ENCODE data around the gene LIMS1.

Gene LIMS1

GRCh38 chr2:108616318-108616717, 82.0 kb downstream of the LIMS1 start:
- no peak for DNase-seq

DNA sequence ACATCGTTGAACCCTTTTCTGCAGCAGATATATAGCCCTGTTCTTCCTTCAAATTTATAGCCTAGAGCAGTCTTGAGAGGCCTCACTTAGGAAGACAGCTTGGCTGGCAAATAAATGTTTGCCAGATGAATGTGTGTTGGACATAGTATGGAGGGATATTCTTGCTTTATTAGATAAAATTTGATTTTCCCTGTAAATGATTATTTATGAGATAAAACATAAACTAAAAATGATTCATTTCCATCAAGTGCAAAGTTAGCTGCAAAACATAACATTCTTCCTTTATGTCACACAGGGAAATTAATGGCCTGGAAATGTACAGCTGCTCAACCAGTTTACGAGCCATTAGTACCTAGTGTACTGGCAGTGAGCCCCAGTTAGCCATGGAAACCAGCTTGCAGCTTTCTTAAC, 82.5 kb downstream of the LIMS1 start:
- peak; percentile 49 for DNase-seq

DNA sequence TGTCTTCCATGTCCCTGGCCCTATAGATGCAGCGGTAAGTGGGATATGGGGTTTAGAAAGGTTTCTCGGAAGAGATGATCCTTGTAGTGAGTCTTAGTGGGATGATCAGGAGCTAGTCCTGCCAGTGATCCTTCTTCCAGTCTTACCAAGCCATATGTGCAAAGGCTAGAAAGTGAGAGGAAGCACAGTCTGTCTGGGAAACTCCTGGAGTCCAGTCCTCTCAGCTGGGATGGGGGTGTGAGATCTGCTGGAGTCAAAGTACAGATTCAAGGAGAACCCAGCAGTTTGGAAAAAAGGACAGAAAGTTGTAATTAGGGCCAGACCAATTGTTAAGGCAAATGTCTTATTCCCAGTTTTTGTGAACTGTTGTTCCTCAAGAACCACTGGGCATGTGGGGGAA, 83.3 kb downstream of the LIMS1 start:
- DNase-seq, result no peak

DNA sequence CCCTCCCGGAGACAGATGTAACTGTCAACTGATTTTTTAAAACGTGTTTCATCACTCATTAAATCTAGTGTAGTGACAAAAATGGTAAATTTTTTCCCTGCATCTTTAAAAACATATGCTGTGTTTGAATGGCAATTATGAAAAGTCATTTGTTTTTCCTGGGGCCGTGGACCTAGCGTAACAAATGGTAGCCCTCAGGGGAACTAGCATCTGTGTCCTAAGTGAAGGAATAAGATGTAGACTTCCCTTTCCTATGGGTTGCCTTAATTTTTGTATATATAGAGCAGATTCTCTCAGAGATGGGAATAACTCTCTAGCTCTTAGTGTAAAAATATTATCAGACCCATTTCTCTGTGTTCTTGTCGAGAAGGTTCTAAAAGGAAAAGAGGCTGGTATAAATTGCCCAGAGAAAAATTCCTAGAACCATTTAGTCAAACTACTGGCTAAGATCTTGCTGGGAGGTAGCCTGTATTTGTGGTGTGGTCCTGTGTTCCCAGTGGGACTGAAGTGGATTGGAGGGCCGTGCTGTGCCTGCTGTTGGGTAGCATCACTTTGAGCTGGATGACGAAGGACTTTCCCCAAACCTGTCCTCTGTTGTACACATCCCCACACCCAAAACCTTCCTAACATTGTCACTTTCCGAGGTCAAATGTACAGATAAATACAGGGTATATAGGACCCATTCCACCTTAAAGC, 85.8 kb downstream of the LIMS1 start:
- DNase-seq, result no peak

GRCh38 chr2:108620656-108621055, 86.4 kb downstream of the LIMS1 start:
- no peak for DNase-seq

- DNase-seq, result peak; percentile 65
Measured at GRCh38 chr2:108621087-108621559, 86.9 kb downstream of the LIMS1 start.

DNA sequence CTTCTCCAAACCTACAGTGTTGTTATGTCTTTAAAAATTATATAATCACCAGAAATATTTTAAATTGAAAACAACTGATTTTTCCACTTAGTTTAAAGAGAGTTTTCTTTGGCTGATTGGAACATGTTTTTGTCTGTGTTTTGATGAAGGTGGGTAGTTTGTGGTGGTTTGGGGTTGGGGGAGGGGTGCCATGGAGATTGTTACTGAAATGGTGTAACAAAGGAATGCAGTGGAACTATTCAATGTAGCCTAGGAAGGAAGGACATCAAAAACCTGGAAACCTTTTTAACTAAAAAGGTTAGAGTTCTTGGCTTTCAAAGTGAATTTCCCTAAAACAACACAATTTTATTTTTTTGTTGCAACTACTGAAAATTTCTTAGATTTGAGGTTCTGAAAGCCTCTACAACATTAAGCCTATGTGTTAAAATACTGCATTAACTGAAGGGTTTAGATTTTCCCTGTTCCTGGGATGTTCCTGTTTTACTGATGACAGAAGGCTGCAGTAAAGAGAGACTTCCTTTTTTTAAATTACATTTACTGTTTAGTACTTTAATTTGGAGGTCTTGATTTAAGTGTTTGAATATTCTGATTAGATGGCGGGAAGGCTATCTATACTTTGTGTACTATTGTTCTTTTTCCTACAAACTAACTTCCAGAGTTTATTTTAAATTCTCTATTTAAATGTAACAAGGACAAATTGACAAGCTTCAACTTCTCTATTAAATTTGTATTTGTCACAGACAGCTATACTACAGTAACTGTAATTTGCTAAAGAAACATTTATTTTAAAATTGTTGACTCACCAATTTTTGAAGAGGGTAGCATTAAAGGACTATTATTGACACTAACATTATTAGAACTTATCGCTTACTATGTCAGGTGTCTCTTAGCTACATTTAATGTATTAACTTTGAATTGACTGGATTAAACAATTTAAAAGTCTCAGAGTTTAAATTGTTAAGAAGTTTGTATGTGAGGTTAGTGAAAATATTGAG, 87.7 kb downstream of the LIMS1 start:
- DNase-seq, result no peak

- DNase-seq, result no peak
Measured at GRCh38 chr2:108623616-108624015, 89.3 kb downstream of the LIMS1 start.

- DNase-seq, result no peak
Measured at GRCh38 chr2:108625186-108625827, 91.0 kb downstream of the LIMS1 start.

DNA sequence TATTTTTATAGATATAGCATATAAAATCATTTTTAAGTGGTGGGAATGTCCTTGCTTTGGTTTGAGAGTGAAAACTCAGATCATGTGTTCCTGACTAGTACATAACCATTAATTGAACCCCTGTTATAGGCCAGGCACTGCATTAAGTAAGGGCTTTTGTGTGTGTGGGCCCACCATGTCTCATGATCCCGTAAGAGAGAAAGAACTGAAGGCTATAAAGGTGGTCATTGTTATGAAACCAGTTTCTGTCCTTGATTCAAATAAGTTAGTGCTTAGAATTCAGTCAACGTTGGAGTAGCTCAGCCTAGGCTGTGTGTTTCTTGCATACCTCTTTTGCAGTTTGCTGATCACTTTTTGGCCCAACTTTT, 91.5 kb downstream of the LIMS1 start:
- no peak for DNase-seq

DNA sequence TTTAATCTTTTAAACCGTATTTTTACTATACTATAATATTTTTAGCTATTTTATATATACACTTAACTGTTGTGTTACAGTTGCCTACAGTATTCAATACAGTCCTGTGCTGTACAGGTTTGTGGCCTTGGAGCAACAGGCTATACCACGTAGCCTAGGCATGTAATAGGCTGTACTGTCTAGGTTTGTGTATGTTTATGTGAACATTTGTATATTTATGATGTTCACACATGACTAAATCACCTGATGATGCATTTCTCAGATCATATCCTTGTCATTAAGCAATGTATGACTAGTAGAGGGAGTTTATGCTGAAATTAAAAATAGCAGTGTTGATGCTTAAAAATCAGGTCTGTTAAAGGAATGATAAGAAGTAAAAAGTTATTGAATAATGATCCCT, 92.7 kb downstream of the LIMS1 start:
- no peak for DNase-seq

DNA sequence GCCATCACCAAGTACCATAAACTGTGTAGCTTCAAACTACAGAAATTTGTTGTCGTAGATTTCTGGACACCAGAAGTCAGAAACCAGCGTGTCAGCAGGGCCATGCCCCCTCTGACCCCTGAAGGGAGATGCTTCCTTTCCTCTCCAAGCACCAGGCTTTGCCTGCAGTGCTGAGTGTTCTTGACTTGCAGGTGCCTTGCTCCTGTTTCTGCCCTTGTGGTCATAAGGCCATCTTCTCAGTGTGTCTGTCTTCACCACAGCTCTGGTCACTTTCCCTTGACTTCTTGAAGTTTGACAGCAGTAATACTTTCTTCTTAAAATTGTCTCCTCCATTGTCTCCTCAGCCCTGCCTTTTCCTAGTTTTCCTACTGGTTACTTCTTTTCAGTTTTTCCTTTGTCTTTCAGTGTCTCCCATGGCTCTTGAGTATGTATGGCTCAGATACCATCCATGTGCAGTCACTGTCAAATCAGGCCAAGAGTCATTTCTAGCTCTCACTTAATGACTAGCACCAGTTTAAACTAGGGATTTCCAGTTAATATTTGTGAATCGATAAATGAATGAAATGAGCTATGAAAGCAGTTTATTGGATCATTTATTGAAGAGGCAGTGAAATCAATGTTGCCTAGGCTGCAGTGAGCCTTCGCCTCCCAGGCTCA, 93.8 kb downstream of the LIMS1 start:
- DNase-seq, result no peak

DNA sequence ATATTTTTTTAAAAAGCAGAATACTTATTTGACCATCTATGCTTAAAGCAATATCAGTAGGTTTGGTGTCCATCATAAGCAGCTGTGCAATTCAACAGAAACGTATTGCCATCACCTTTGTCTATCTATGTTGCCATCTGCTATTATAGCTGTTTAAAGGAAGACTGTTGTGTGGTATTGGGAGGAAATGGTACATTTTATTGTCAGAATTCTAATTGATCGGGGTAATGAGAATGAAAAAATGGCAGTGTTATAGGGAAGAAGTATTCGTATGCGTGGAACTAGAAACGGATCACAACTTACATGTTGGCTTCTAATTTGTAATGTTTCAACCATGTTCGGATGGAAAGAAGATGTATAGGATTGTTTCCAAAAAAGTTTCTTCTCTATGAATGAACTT, 94.7 kb downstream of the LIMS1 start:
- DNase-seq, result no peak

GRCh38 chr2:108629417-108629816, 95.1 kb downstream of the LIMS1 start:
- no peak for DNase-seq

DNA sequence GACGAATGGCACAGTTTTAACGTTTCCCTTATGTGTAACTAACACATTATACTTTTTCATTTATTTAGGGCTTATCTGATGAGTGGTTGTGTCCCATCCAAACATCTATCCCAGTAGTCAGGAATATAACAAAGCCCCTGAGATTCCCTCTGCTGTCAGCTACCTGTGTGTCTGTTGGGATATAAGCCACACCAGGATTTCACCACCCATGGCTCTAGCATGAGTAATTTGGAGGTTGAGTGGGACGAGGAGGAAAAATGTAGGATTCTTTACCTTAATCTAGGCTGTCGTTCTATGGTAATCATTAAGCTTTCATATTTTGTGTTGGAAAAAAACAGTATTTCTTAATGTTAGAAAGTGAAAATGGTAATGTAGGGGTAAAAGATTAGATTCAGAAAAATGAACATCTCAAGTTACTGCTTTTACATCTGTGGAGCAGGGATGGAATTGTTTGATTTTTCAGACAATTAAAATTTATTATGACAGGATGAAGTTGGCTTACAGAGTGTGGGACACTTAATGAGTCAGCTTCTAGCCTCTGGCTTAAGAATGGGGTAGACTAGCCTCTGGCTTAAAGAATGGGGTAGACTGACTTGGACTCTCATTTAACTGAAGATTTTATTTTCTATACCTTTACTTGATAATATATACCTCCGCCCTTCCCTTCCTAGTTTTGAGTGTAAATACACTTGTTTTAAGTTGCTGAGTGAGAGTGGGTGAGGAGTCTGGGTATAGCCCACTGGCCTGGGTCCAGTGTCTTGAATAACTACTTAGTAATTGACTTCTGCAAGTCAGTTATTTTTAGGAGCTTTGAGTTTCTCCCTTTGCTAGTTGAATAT, 96.5 kb downstream of the LIMS1 start:
- DNase-seq, result no peak

- DNase-seq, result peak; percentile 87
Measured at GRCh38 chr2:108632332-108633160, 98.3 kb downstream of the LIMS1 start.

DNA sequence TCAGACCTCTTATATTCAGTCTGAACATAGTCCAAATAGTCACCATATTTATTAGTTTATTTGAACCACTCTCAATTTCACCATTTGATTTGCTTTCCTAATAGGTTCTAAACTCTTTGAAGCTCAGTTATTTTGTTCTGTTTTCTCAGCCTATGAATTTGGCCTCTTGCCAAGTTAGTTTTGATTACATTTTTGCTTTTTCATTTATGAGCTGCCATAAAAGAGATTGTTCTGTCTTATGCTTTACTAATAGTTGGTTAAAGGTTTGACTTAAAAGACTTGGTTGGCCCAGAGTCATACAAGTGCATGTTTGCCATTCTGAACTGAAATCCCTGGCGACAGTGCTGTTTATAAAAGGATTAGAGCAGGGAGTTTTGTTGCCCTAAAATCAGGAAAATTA, 99.1 kb downstream of the LIMS1 start:
- no peak for DNase-seq

GRCh38 chr2:108634011-108634410, 99.7 kb downstream of the LIMS1 start:
- DNase-seq, result peak; percentile 86

DNA sequence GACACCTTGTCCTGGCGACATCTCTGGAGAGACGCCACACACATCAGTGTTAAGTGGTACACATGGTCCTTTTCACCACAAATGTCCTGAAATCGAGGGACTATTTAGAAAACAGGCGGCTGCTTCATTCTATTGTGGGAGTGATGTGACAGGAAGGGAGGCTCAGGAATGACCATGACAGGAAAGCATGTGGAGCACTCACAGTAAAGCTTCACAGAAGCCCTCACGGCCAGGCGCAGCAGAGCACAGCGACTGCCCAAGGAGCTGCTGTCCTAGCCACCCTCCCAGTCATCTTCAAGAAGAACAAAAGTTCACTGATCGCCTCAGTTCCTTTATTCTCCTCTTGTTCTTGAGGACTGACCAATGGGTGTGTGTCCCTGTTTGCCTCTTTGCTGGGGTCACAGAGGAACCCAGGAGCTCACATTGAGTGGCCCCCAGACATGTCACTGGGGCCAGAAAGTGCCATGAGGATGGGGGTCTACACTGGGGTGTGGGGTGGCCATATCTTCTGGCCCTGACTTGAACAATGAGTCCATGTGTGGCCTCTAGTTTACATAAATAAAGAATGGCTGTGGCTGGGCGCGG, 100.4 kb downstream of the LIMS1 start:
- peak; percentile 53 for DNase-seq

- DNase-seq, result no peak
Measured at GRCh38 chr2:108635630-108636354, 101.5 kb downstream of the LIMS1 start.
